ENCODE data around the gene TEX54.

DNA sequence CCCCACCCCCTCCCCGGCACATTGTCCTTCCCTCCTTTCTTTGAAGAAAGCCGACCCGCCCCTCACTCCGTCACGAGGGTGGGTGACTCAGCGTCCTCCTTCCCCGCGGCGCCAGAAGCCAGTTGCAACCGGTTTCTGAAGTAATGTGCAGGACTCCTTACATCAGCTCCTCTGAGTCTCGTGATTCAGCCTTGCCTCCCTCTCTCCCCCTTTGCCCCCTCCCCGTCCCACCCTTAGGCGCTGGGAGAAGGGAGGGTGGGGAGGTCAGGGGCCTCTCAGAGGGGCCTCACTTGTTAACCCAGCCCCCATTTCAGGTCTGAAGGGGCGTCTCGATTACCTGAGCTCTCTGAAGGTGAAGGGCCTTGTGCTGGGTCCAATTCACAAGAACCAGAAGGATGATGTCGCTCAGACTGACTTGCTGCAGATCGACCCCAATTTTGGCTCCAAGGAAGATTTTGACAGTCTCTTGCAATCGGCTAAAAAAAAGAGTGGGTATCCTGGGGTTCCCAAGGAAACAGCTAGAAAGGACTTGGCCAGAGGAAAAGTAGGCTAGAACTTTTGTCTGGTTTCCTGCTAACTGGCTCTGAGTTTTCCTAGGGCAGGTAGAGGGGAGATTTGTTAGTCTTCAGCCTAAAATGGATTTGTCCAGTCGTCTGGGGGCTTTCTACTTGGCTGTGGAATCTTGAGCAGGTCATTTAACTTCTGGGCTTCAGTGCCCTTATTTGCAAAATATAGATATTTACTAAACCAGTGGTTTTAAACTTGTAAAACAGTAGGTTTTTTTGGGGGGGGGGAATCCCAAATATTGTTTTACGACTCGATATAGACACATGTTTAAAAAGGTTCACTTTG, 49.2 kb upstream of the TEX54 start:
- TF ChIP-seq, protein P1, sequence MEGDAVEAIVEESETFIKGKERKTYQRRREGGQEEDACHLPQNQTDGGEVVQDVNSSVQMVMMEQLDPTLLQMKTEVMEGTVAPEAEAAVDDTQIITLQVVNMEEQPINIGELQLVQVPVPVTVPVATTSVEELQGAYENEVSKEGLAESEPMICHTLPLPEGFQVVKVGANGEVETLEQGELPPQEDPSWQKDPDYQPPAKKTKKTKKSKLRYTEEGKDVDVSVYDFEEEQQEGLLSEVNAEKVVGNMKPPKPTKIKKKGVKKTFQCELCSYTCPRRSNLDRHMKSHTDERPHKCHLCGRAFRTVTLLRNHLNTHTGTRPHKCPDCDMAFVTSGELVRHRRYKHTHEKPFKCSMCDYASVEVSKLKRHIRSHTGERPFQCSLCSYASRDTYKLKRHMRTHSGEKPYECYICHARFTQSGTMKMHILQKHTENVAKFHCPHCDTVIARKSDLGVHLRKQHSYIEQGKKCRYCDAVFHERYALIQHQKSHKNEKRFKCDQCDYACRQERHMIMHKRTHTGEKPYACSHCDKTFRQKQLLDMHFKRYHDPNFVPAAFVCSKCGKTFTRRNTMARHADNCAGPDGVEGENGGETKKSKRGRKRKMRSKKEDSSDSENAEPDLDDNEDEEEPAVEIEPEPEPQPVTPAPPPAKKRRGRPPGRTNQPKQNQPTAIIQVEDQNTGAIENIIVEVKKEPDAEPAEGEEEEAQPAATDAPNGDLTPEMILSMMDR (IDR thresholded peaks at IDR 0.05) = no peak
- TF ChIP-seq POLR2A (IDR thresholded peaks at IDR 0.05) = peak in 1 of 4 donors; percentile 7

Data from esophagus squamous epithelium (tissue), 4 donors.